HG03280 (cell line): ENCODE measurements around the gene TEX28.
"Not testable (repeated sequence)": the region's sequence is repeated elsewhere in the genome, so short reads cannot be mapped to it uniquely, and the experiment has no call there.

Experiments
- ATAC-seq: cut with Tn5 transposase; IDR thresholded peaks from one replicate; pipeline ENCODE4 v1.9.1; 2021; ENCODE audit warnings: mild to moderate bottlenecking, moderate library complexity; ENCODE audit not compliant: unreplicated experiment

Gene TEX28

DNA sequence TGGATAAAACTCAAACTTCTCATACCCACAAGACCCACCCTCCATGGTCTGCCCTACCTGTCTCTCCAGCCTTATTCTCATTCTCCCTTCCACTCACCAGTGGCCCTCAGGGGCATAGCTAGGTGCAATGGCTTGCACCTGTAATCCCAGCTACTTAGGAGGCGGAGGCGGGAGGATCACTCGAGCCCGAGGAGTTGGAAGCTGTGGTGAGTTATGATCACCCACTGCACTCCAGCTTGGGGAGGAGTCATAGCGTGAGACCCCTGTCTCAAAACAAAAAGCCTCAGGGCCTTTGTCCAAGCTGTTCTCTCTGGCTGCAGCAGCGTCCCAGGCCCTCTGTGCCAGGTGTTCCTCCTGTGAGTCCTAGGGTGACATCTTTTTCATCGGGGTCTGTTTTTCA is 17.2 kb upstream of the TEX28 start:
- ATAC-seq: no peak

DNA sequence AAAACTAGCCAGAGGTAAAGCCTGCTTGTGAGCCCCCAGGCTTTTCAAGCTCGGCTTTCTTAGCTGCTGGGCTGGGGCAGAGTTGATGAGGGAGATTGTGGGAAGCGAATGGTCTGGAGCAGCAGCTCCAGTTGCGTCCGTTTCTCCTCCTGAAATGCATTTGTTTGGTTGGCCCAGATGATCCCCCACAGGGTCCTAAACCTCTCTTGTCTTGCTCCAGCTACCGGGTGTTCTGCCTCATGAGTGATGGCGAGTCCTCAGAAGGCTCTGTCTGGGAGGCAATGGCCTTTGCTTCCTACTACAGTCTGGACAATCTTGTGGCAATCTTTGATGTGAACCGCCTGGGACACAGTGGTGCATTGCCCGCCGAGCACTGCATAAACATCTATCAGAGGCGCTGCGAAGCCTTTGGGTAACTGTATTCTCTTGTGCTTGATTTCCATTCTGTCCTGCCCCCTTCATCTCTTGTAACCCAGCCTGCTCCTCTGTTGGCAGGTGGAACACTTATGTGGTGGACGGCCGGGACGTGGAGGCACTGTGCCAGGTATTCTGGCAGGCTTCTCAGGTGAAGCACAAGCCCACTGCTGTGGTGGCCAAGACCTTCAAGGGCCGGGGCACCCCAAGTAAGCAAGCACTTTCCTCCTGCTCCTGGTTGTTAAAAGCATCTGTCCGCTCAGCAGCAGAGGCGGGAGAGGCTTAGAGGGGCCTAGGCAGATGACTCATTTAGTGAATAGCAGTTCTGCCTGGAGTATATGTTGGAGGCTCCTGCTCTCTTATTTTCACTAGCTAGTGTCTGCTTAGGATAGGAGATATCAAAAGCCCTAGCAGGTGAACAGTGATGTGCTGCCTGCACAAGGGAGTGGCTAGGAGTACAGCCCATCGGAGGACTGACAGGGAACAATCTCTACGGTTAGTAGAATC is 16.0 kb upstream of the TEX28 start:
- no peak for ATAC-seq

DNA sequence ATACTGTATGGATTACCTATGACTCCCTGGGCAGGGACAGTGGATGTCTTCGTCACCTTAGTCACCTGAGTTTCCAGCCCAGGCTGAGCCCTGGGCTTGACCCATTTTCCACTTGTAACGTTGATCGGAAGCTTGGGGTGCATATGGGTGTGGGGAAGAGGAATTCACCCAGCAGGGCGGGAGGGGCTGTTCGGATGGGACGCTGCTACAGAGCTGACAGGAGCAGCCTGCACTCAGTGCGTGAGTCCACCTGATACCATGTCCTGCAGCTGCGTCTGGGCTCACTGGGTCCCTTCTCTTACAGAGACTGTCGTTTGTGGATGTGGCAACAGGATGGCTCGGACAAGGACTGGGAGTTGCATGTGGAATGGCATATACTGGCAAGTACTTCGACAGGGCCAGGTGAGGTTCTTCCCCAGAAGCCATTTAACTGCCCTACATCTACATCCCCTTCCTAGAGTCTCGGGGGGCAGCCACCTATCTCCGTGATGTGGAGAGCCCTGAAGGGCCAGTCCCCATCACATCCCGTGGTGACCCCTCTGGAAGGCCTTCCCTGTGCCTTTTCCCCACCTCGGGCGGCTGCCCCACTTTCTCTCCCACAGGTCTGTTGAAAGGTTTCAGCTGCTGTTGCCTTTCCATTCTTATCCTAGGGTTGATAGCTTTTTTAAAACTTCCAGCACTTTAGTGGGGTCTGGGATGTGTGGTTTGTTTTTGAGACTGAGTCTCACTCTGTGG is 14.3 kb upstream of the TEX28 start:
- ATAC-seq: no peak

DNA sequence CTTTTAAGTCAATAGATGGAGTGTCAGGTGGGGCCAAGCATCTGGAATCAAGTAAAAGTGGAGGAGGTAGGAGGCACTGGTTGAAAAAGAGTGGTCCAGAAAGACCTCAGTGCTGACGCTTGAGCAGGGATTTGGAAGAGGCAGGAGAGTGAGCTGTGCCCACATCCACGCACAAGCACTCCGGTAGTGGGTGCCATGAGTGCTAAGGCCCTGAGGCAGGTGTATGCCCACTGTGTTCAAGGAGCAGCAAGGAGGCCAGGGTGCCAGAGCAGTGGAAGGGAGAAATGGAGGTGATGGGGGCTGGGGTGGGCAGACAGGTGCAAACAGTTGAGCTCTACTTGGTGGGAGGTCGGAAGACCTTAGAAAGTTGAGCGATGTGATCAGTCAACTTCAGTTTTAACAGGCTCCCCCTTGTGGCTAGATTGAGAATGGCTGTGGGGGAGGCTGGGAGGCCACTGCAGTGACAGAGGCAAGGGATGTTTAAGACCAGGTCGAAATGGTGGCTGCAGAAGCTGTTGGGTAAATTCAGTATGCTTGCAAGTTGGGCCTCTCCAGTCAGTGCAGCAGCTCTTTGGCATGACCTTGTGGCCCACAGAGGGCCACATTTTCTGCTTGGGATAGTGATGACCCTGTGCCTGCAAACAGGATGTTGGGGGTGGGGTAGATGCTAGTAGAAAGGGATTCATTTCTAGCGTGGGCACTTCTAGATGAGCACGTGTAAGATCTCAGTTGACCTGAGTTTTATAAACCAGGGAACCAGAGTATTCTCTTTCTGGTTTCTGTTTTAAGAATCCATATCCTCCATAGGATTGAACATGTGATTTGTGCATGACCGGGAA is 13.4 kb upstream of the TEX28 start:
- ATAC-seq: no peak

DNA sequence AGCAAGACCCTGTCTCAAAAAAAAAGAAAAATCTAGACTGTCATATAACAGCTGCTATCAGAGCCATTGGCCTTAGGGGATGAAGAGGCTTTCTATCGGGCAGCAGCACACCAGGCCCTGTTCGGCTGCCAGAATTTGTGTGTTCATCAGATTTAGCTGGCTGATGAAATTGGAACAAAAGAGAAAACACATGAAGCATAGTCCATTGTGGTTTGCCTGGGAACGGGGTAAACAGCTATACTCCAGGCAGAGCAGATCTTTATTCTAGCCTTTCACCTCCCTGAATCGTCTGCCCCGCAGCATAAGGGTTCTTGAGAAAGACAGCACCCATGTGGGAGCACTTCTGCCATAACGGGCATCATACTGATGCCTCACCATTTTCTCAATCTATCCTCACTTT is 12.3 kb upstream of the TEX28 start:
- ATAC-seq: no peak

GRCh38 chrX:154305541-154306205 is 10.7 kb upstream of the TEX28 start:
- no peak for ATAC-seq

- ATAC-seq: no peak
Observed at GRCh38 chrX:154304846-154305245, 9.9 kb upstream of the TEX28 start.

DNA sequence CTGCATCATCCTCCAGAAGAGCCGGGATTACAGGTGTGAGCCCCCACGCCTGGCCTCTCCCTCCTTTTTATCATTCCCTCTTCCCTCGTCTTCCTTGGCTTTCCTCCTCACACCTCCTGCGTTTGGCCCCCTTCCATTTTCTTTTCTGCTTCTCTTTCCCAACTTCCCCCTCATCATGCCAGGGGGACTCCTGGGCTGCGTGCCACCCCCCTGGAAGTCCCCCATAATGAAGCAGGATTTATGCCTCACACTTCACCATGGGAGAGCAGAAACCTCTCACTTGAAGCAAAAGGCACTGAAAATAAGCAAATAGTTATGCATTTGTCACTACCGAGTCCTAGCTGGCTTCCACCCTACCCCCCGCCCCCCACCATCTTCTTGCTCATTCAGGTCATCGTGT is 8.6 kb upstream of the TEX28 start:
- no peak for ATAC-seq

DNA sequence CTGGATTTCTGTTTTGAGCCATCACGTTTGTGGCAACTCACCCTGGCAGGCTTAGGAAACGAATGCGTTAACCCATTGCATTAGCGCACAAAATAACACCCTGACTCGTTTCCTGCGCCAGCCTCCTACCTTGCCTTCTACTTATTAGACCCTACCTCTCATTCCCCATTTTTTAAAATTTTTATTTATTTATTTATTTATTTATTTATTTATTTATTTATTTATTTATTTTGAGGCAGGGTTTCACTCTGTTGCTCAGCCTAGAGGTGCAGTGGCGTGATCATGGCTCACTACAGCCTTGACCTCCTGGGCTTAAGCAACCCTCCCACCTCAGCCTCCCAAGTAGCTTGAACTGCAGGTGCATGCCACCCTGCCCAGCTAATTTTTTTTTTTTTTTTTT is 8.1 kb upstream of the TEX28 start:
- not testable (repeated sequence) for ATAC-seq

- ATAC-seq: no peak
Observed at GRCh38 chrX:154300816-154301215, 5.9 kb upstream of the TEX28 start.

GRCh38 chrX:154298312-154298711 is 3.4 kb upstream of the TEX28 start:
- no peak for ATAC-seq

- ATAC-seq: no peak
Observed at GRCh38 chrX:154296731-154297130, 1.8 kb upstream of the TEX28 start.

GRCh38 chrX:154295664-154296310 is 863 bp upstream of the TEX28 start, which contains the start of gene TKTL1:
TKTL1 (plus strand) TSS chrX:154295795; CDS start chrX:154295860, 65 bp downstream.
- ATAC-seq: no peak

DNA sequence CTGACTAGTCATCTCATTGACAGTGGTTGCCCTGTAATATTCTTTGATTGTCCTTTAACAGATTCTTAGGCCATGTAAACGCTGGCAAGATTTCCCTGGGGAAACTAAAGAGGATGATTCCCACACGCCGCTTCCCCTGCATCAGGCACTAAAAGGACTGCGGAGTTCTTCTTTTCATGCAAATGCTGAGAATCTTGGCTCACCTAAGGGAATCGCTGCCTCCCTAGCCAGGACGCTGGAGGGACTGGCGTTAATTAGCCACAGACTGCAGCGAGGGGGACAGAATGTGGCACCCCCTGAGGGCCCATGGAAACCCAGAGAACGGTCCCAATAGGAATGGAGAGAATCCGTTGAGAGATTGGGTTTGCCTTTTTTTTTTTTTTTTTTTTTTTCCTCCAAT is 8.5 kb downstream of the TEX28 start:
- not testable (repeated sequence) for ATAC-seq

- ATAC-seq: peak; percentile 70
Observed at GRCh38 chrX:154284489-154285338, 10.2 kb downstream of the TEX28 start.

DNA sequence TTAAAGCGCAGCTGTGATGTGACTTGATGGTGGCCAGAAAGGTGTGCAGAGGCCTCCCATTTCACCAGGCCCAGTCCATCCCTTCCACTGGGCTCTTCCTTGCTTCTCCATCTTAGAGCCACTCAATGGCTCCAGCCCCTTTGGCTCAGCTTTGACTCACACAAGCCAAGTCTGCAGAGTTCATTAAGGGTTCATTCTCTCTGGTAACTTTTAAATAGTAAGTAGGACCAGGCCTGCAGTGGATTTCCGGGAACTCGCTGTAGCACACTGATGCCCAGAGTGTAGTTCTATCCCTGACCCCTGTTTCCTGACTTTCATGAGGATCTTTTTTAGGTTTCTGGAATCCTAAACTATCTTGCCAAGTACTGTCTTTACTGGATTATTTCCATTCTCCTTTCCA is 25.7 kb downstream of the TEX28 start:
- ATAC-seq: not testable (repeated sequence)

DNA sequence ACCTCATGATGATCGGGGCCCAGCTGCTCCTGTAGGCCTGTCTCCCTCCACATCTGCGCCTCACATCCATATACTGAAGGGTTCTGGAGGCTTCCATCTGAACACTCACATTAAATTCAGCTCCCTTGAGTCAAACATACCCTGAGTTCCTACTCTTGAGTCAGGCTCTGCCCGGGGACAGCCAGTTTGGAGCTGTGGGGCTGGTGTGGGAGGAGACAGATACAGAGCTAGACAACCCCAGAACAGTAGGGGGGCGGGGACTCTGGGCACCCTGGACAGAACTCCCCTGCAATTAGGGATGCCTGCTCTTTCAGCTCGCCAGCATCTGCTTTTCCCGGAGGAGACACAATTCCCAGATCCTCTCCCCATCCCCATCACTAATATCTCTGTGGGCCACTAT is 31.9 kb downstream of the TEX28 start:
- ATAC-seq: not testable (repeated sequence)

GRCh38 chrX:154258711-154259110 is 36.2 kb downstream of the TEX28 start:
- not testable (repeated sequence) for ATAC-seq

DNA sequence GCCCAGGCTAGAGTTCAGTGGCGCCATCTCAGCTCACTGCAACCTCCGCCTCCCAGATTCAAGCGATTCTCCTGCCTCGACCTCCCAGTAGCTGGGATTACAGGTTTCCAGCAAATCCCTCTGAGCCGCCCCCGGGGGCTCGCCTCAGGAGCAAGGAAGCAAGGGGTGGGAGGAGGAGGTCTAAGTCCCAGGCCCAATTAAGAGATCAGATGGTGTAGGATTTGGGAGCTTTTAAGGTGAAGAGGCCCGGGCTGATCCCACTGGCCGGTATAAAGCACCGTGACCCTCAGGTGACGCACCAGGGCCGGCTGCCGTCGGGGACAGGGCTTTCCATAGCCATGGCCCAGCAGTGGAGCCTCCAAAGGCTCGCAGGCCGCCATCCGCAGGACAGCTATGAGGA is 37.6 kb downstream of the TEX28 start, which contains the start of gene OPN1MW3:
TSS of gene OPN1MW3 (plus strand) at position 301 of the 400 bp plus-strand sequence. CDS start at position 339, 38 bp downstream.
- ATAC-seq: not testable (repeated sequence)
